Neural cell (in vitro differentiated cells): ENCODE measurements around the gene TOLLIP. TPM values are rescaled to one million over a fixed set of nuclear protein-coding genes. Genes with fewer than 3 reads are reported as not detected.
"Not testable (repeated sequence)": the region's sequence is repeated elsewhere in the genome, so short reads cannot be mapped to it uniquely, and the experiment has no call there.

ENCODE experiments used
- H2AFZ ChIP-seq: fragments of 200-600, 300-800 bp; sonication (generic), shearing (Covaris generic); 2 replicates; pipeline ENCODE4 v1.6.0; 2014; ENCODE audit warnings: low read depth, mild to moderate bottlenecking, antibody characterized with exemption, low read length, moderate library complexity
- H3F3A ChIP-seq: fragments of 200-600 bp; shearing (Covaris generic); 2 replicates; pipeline ENCODE4 v1.6.1; 2016; ENCODE audit warnings: mild to moderate bottlenecking, moderate library complexity, mixed read lengths, antibody characterized with exemption, low read length; ENCODE audit not compliant: insufficient read depth, poor library complexity, severe bottlenecking
- H3K27ac ChIP-seq: fragments of 200-600, 300-800 bp; sonication (generic), shearing (Covaris generic); 2 replicates; pipeline ENCODE4 v1.5.1; 2014; ENCODE audit warnings: mild to moderate bottlenecking, low read length, moderate library complexity
- H3K27me3 ChIP-seq: fragments of 300-800, 200-600 bp; sonication (generic), shearing (Covaris generic); 2 replicates; pipeline ENCODE4 v1.6.0; 2014; ENCODE audit warnings: mild to moderate bottlenecking, low read depth, low read length, moderate library complexity; ENCODE audit not compliant: insufficient read depth
- H3K36me3 ChIP-seq: fragments of 300-800, 200-600 bp; sonication (generic), shearing (Covaris generic); 2 replicates; pipeline ENCODE4 v1.5.1; 2014; ENCODE audit warnings: mild to moderate bottlenecking, antibody characterized with exemption, low read length, moderate library complexity; ENCODE audit not compliant: insufficient read depth
- H3K4me2 ChIP-seq: fragments of 300-800, 200-600 bp; sonication (generic), shearing (Covaris generic); 2 replicates; pipeline ENCODE4 v1.6.0; 2014; ENCODE audit warnings: mild to moderate bottlenecking, low read length
- H3K4me3 ChIP-seq: fragments of 300-800, 200-600 bp; sonication (generic), shearing (Covaris generic); 2 replicates; pipeline ENCODE4 v1.5.1; 2014; ENCODE audit warnings: mild to moderate bottlenecking, low read length, moderate library complexity
- H3K79me2 ChIP-seq: fragments of 200-600 bp; shearing (Covaris generic); replicated peaks from 2 replicates; pipeline ENCODE4 v1.6.0; 2014; ENCODE audit warnings: mild to moderate bottlenecking, low read length, moderate library complexity; ENCODE audit not compliant: insufficient read depth
- H3K9ac ChIP-seq: fragments of 300-800, 200-600 bp; sonication (generic), shearing (Covaris generic); 2 replicates; pipeline ENCODE4 v1.6.1; 2016; ENCODE audit warnings: mild to moderate bottlenecking, low read length, mixed read lengths
- H3K9me2 ChIP-seq: fragments of 200-600 bp; shearing (Covaris generic); 2 replicates; pipeline ENCODE4 v1.6.1; 2016; ENCODE audit warnings: mild to moderate bottlenecking, low read length, mixed read lengths; ENCODE audit not compliant: insufficient read depth
- H3K9me3 ChIP-seq: fragments of 200-600, 300-800 bp; sonication (generic), shearing (Covaris generic); 2 replicates; pipeline ENCODE4 v1.6.1; 2016; ENCODE audit warnings: mild to moderate bottlenecking, mixed run types, low read length, moderate library complexity, mixed read lengths
- H4K20me1 ChIP-seq: fragments of 200-600 bp; shearing (Covaris generic); 2 replicates; pipeline ENCODE4 v1.6.1; 2016; ENCODE audit warnings: mild to moderate bottlenecking, mixed run types; ENCODE audit not compliant: insufficient read depth
- RAD21 ChIP-seq: fragments of 450-650 bp; conservative IDR thresholded peaks from 2 replicates; pipeline ENCODE4 v1.6.1; 2014; ENCODE audit warnings: antibody characterized with exemption, mild to moderate bottlenecking, moderate library complexity
- SMC3 ChIP-seq: fragments of 450-650 bp; conservative IDR thresholded peaks from 2 replicates; pipeline ENCODE4 v1.6.1; 2014; ENCODE audit warnings: antibody characterized with exemption, mild to moderate bottlenecking, moderate library complexity; ENCODE audit not compliant: poor library complexity
- TAF1 ChIP-seq: IDR thresholded peaks from 2 replicates; pipeline ENCODE4 v1.6.1; 2012; ENCODE audit warnings: low read depth
- polyA plus RNA-seq: library from polyadenylated mRNA; depleted of rRNA; stranded (reverse); fragments of >200 nt; gene quantifications from 2 replicates; pipeline ENCODE4 v1.2.3, GENCODE V29; 2014
- TF ChIP-seq, protein P1 (sequence below): fragments of 450-650 bp; IDR thresholded peaks from 2 replicates; pipeline ENCODE4 v1.5.1; 2014; ENCODE audit warnings: antibody characterized with exemption, mild to moderate bottlenecking, moderate library complexity; ENCODE audit not compliant: poor library complexity, severe bottlenecking
- TF ChIP-seq, protein P2 (sequence below): IDR thresholded peaks from 2 replicates; pipeline ENCODE4 v1.6.1; 2012; ENCODE audit warnings: borderline replicate concordance

TOLLIP gene
- polyA plus RNA-seq, 1 donor from 2014 or later: 24.1 TPM

DNA sequence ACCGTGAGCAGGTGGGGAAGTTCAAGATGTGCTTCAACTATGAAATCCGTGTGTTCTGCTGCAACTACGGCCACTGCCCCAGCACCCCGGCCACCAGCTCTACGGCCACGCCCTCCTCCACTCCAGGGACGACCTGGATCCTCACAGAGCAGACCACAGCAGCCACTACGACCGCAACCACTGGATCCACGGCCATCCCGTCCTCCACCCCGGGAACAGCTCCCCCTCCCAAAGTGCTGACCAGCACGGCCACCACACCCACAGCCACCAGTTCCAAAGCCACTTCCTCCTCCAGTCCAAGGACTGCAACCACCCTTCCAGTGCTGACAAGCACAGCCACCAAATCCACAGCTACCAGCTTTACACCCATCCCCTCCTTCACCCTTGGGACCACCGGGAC, 63.7 kb downstream of the TOLLIP start:
- not testable (repeated sequence) for H3K27me3 ChIP-seq, H3K9me3 ChIP-seq

DNA sequence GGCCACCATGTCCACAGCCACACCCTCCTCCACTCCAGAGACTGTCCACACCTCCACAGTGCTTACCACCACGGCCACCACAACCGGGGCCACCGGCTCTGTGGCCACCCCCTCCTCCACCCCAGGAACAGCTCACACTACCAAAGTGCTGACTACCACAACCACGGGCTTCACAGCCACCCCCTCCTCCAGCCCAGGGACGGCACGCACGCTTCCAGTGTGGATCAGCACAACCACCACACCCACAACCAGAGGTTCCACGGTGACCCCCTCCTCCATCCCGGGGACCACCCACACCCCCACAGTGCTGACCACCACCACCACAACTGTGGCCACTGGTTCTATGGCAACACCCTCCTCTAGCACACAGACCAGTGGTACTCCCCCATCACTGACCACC, 64.9 kb downstream of the TOLLIP start:
- not testable (repeated sequence) for H3K27ac ChIP-seq, H3K9me2 ChIP-seq, H3K4me2 ChIP-seq, H3K79me2 ChIP-seq, H3F3A ChIP-seq, H3K4me3 ChIP-seq, H3K36me3 ChIP-seq, H4K20me1 ChIP-seq, H3K9me3 ChIP-seq, H2AFZ ChIP-seq, H3K27me3 ChIP-seq, H3K9ac ChIP-seq

More for the DNA sequence above, 63.7 kb downstream of the TOLLIP start:
- not testable (repeated sequence) for H2AFZ ChIP-seq, H3F3A ChIP-seq, H3K9me2 ChIP-seq, H3K4me3 ChIP-seq, H3K9ac ChIP-seq, H4K20me1 ChIP-seq, H3K4me2 ChIP-seq, H3K36me3 ChIP-seq, H3K27ac ChIP-seq, H3K79me2 ChIP-seq

DNA sequence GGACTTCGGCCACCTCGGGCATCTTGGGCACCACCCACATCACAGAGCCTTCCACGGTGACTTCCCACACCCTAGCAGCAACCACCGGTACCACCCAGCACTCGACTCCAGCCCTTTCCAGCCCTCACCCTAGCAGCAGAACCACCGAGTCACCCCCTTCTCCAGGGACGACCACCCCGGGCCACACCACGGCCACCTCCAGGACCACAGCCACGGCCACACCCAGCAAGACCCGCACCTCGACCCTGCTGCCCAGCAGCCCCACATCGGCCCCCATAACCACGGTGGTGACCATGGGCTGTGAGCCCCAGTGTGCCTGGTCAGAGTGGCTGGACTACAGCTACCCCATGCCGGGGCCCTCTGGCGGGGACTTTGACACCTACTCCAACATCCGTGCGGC, 65.9 kb downstream of the TOLLIP start:
- not testable (repeated sequence) for H3K9me3 ChIP-seq, H3K4me2 ChIP-seq, H3K9ac ChIP-seq, H3F3A ChIP-seq, H2AFZ ChIP-seq, H4K20me1 ChIP-seq, H3K9me2 ChIP-seq, H3K27ac ChIP-seq, H3K4me3 ChIP-seq, H3K79me2 ChIP-seq, H3K27me3 ChIP-seq, H3K36me3 ChIP-seq

DNA sequence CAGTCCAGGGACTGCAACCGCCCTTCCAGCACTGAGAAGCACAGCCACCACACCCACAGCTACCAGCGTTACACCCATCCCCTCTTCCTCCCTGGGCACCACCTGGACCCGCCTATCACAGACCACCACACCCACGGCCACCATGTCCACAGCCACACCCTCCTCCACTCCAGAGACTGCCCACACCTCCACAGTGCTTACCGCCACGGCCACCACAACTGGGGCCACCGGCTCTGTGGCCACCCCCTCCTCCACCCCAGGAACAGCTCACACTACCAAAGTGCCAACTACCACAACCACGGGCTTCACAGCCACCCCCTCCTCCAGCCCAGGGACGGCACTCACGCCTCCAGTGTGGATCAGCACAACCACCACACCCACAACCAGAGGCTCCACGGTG, 66.7 kb downstream of the TOLLIP start:
- not testable (repeated sequence) for H3K79me2 ChIP-seq, H3K9ac ChIP-seq, H3F3A ChIP-seq, H2AFZ ChIP-seq, H3K27ac ChIP-seq, H3K36me3 ChIP-seq, H4K20me1 ChIP-seq, H3K27me3 ChIP-seq, H3K4me2 ChIP-seq, H3K9me3 ChIP-seq, H3K4me3 ChIP-seq, H3K9me2 ChIP-seq

DNA sequence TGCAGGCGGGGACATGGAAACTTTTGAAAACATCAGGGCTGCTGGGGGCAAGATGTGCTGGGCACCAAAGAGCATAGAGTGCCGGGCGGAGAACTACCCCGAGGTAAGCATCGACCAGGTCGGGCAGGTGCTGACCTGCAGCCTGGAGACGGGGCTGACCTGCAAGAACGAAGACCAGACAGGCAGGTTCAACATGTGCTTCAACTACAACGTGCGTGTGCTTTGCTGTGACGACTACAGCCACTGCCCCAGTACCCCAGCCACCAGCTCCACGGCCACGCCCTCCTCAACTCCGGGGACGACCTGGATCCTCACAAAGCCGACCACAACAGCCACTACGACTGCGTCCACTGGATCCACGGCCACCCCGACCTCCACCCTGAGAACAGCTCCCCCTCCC, 67.1 kb downstream of the TOLLIP start:
- no peaks in the 10 kb centered on the region for H3K27me3 ChIP-seq
- TF ChIP-seq TAF1: no peak
- TF ChIP-seq SMC3: no peak
- TF ChIP-seq, protein P1, sequence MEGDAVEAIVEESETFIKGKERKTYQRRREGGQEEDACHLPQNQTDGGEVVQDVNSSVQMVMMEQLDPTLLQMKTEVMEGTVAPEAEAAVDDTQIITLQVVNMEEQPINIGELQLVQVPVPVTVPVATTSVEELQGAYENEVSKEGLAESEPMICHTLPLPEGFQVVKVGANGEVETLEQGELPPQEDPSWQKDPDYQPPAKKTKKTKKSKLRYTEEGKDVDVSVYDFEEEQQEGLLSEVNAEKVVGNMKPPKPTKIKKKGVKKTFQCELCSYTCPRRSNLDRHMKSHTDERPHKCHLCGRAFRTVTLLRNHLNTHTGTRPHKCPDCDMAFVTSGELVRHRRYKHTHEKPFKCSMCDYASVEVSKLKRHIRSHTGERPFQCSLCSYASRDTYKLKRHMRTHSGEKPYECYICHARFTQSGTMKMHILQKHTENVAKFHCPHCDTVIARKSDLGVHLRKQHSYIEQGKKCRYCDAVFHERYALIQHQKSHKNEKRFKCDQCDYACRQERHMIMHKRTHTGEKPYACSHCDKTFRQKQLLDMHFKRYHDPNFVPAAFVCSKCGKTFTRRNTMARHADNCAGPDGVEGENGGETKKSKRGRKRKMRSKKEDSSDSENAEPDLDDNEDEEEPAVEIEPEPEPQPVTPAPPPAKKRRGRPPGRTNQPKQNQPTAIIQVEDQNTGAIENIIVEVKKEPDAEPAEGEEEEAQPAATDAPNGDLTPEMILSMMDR: no peak
- TF ChIP-seq, protein P2, sequence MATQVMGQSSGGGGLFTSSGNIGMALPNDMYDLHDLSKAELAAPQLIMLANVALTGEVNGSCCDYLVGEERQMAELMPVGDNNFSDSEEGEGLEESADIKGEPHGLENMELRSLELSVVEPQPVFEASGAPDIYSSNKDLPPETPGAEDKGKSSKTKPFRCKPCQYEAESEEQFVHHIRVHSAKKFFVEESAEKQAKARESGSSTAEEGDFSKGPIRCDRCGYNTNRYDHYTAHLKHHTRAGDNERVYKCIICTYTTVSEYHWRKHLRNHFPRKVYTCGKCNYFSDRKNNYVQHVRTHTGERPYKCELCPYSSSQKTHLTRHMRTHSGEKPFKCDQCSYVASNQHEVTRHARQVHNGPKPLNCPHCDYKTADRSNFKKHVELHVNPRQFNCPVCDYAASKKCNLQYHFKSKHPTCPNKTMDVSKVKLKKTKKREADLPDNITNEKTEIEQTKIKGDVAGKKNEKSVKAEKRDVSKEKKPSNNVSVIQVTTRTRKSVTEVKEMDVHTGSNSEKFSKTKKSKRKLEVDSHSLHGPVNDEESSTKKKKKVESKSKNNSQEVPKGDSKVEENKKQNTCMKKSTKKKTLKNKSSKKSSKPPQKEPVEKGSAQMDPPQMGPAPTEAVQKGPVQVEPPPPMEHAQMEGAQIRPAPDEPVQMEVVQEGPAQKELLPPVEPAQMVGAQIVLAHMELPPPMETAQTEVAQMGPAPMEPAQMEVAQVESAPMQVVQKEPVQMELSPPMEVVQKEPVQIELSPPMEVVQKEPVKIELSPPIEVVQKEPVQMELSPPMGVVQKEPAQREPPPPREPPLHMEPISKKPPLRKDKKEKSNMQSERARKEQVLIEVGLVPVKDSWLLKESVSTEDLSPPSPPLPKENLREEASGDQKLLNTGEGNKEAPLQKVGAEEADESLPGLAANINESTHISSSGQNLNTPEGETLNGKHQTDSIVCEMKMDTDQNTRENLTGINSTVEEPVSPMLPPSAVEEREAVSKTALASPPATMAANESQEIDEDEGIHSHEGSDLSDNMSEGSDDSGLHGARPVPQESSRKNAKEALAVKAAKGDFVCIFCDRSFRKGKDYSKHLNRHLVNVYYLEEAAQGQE: no peak
- TF ChIP-seq RAD21: no peak
- no peak overlapping the region for H3K27ac ChIP-seq
- H3K9me3 ChIP-seq: no peaks in the 10 kb centered on the region
- H3K79me2 ChIP-seq: no peaks in the 10 kb centered on the region
- H3K4me3 ChIP-seq: no peak overlapping the region
- H3F3A ChIP-seq: no peaks in the 10 kb centered on the region
- no peaks in the 10 kb centered on the region for H4K20me1 ChIP-seq
- no peak overlapping the region for H3K9ac ChIP-seq
- H2AFZ ChIP-seq: no peak overlapping the region
- H3K36me3 ChIP-seq: no peaks in the 10 kb centered on the region
- no peaks in the 10 kb centered on the region for H3K9me2 ChIP-seq
- no peak overlapping the region for H3K4me2 ChIP-seq
